Stimulated activated CD4-positive, alpha-beta T cell treated with anti-CD3 and anti-CD28 coated beads, Interleukin-1b, Interleukin-23, amount 100 ng/mL, for 4 hours (primary cell): ENCODE data around the gene SH3PXD2A.
"Not testable (repeated sequence)": the region's sequence is repeated elsewhere in the genome, so short reads cannot be mapped to it uniquely, and the experiment has no call there.

ENCODE experiments used
- DNase-seq, 2 donors: peaks; one replicate each; pipeline ENCODE4 v3.0.0-alpha.2; 2020; ENCODE audit warnings: low read depth in 2 of 2

Gene SH3PXD2A

GRCh38 chr10:103620891-103621782, 234.2 kb downstream of the SH3PXD2A start:
- DNase-seq, result no peak

GRCh38 chr10:103620352-103620740, 235.0 kb downstream of the SH3PXD2A start:
- no peak for DNase-seq

GRCh38 chr10:103619424-103620351, 235.7 kb downstream of the SH3PXD2A start:
- DNase-seq, result no peak

- DNase-seq, result no peak
Measured at GRCh38 chr10:103618575-103619423, 236.6 kb downstream of the SH3PXD2A start.

- no peak for DNase-seq
Measured at GRCh38 chr10:103617602-103618385, 237.6 kb downstream of the SH3PXD2A start.

GRCh38 chr10:103616705-103617601, 238.4 kb downstream of the SH3PXD2A start:
- DNase-seq, result no peak

GRCh38 chr10:103614306-103615158, 240.8 kb downstream of the SH3PXD2A start:
- no peak for DNase-seq

- no peak for DNase-seq
Measured at GRCh38 chr10:103613616-103614015, 241.8 kb downstream of the SH3PXD2A start.

GRCh38 chr10:103612462-103613365, 242.7 kb downstream of the SH3PXD2A start:
- no peak for DNase-seq

- no peak for DNase-seq
Measured at GRCh38 chr10:103610921-103611511, 244.4 kb downstream of the SH3PXD2A start.

GRCh38 chr10:103610083-103610472, 245.3 kb downstream of the SH3PXD2A start:
- DNase-seq, result no peak

GRCh38 chr10:103609231-103610082, 245.9 kb downstream of the SH3PXD2A start:
- DNase-seq, result no peak

GRCh38 chr10:103608056-103608455, 247.3 kb downstream of the SH3PXD2A start:
- not testable (repeated sequence) for DNase-seq

GRCh38 chr10:103607051-103607450, 248.3 kb downstream of the SH3PXD2A start:
- DNase-seq, result not testable (repeated sequence)

GRCh38 chr10:103606097-103606438, 249.3 kb downstream of the SH3PXD2A start:
- DNase-seq, result not testable (repeated sequence)

GRCh38 chr10:103605359-103606096, 249.8 kb downstream of the SH3PXD2A start:
- DNase-seq, result peak; percentile 14 to 15
